Neural progenitor cell (in vitro differentiated cells): ENCODE results near the gene SH2D3A.

Source experiments
- EZH2 ChIP-seq: fragments of 200-600 bp; sonication (generic); IDR thresholded peaks from 2 replicates; pipeline ENCODE4 v1.6.1; 2017; ENCODE audit warnings: antibody characterized with exemption, mild to moderate bottlenecking, moderate library complexity
- TF ChIP-seq, protein P1 (sequence below): fragments of 200-600 bp; sonication (generic); IDR thresholded peaks from 2 replicates; pipeline ENCODE4 v1.5.1; 2017; ENCODE audit warnings: antibody characterized with exemption, mild to moderate bottlenecking

DNA sequence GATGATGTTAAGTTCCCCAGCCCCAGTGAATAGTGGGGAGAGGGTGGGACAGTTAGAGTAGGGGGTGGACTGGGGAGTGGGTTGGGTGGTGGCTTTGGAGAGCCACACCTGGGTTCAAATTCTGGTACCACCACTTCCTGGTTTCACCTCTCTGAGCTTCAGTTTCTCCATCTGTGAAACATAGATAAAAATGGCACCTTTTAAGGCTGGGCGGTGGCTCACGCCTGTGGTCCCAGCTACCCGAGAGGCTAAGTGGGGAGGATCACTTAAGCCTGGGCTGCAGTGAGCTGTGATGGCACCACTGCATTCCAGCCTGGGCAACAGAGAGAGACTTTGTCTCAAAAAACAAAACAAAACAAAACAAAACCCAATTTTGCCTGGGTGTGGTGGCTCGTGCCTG is 11.2 kb upstream of the SH2D3A start:
- TF ChIP-seq, protein P1, sequence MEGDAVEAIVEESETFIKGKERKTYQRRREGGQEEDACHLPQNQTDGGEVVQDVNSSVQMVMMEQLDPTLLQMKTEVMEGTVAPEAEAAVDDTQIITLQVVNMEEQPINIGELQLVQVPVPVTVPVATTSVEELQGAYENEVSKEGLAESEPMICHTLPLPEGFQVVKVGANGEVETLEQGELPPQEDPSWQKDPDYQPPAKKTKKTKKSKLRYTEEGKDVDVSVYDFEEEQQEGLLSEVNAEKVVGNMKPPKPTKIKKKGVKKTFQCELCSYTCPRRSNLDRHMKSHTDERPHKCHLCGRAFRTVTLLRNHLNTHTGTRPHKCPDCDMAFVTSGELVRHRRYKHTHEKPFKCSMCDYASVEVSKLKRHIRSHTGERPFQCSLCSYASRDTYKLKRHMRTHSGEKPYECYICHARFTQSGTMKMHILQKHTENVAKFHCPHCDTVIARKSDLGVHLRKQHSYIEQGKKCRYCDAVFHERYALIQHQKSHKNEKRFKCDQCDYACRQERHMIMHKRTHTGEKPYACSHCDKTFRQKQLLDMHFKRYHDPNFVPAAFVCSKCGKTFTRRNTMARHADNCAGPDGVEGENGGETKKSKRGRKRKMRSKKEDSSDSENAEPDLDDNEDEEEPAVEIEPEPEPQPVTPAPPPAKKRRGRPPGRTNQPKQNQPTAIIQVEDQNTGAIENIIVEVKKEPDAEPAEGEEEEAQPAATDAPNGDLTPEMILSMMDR, result no peak
- no peak for TF ChIP-seq EZH2
